ENCODE measurements around the gene HMX3. TPM values are rescaled to one million over a fixed set of nuclear protein-coding genes. Genes with fewer than 3 reads are reported as not detected.

The HMX3 gene
- total RNA-seq: not detected in 2 replicates

DNA sequence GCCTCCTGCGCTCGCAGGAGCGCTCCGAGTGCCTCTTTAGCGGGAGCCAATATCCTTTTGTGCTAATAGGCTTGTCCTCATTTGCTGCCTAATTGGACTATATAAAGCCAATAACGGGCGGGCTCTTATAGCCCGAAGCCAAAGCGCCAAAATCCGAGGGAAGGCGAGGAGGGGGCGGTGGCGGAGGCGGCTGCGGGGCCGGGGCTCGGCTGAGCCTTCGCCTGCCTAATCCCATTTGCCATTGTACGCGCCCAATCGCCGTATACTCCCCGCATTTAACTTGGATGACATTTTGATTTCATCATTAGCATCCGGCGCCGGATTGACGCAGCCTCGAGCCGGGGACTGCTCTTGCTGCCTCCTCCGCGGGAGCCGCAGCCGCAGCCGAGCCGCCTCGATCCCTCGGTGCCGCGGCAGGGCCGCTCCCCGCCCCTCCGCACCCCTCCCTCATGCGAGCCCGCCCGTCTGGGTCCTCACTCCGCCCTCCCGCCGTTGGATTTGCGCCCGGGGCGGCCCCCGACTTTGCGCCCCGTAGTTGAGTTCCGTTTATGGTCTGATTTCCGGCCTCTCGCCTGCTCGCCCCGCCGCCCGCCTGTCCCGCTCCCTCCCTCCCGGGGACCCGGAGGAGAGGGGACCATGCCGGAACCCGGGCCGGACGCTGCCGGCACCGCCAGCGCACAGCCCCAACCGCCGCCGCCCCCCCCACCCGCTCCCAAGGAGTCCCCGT is at the start of gene HMX3:
TSS of gene HMX3 (plus strand) at position 556 of the 727 bp plus-strand sequence. CDS start at position 637, 81 bp downstream.
- DNase-seq (ENCODE audit: low read depth): no peak

GRCh38 chr10:123086281-123086680 is 49.5 kb upstream of the HMX3 start:
- no peak for DNase-seq (ENCODE audit: low read depth)

DNA sequence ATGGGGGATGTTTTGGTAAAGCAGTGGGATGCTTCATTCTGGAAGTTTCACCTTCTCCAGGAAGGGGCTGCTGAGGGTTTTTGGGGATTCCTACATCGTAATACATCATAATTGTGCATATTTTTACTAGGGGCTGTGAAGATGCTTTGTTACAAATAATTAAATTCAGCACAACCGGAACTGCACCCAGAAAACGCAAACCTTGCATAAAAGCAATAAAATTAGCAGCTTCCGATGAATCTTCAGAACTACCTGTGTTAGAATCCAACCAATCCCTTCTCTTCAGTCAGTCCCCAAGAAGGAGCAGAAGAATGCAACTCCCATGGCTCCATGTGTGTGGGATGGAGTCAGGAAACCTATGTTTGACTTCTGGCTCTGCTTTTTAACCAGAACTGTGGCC is 48.4 kb upstream of the HMX3 start:
- DNase-seq (ENCODE audit: low read depth): no peak

- DNase-seq (ENCODE audit: low read depth): no peak
Observed at GRCh38 chr10:123087786-123088185, 48.0 kb upstream of the HMX3 start.

- no peak for DNase-seq (ENCODE audit: low read depth)
Observed at GRCh38 chr10:123092635-123093414, 42.9 kb upstream of the HMX3 start.

DNA sequence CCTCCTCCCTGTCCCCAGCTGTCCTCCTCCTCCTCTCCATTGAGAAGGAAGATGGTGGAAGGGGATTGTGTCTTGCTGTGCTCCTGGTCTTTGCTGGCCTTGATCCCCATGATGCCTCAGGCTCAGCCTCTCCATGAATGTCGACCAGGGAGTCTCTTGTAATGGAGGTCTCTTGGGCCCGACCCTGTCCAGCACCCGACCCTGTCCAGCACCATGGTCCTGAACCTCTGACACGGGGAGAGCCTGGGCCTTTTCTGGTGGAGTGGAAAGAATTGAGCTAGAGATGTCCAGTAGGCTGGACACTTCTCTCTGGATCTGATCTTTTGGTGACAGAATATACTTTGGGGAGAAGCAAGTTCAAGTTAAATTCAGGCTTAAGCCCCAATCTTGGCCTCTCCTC is 42.3 kb upstream of the HMX3 start:
- DNase-seq (ENCODE audit: low read depth): no peak

- DNase-seq (ENCODE audit: low read depth): no peak
Observed at GRCh38 chr10:123096452-123096851, 39.3 kb upstream of the HMX3 start.

- no peak for DNase-seq (ENCODE audit: low read depth)
Observed at GRCh38 chr10:123097039-123097438, 38.7 kb upstream of the HMX3 start.

- no peak for DNase-seq (ENCODE audit: low read depth)
Observed at GRCh38 chr10:123100030-123100762, 35.6 kb upstream of the HMX3 start.

DNA sequence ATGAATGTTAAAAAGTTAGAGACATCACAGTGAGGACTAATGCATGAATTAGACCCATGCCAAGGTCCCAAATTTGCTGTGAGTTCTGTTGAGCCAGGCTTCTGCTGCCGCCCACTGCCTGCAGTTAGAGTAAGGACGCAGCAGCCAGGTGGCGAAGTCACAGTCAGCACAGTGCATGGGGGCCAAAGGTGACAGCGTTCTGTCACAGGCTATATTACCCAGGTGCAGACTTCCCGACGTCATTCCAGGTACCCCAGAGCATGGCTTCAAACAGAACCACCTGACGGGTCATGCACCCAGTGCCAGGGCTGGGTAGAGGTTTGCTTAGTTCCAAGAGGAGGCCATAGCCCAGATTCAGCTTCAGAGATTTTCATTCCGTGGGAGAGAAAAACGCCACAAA is 33.9 kb upstream of the HMX3 start:
- DNase-seq (ENCODE audit: low read depth): no peak

DNA sequence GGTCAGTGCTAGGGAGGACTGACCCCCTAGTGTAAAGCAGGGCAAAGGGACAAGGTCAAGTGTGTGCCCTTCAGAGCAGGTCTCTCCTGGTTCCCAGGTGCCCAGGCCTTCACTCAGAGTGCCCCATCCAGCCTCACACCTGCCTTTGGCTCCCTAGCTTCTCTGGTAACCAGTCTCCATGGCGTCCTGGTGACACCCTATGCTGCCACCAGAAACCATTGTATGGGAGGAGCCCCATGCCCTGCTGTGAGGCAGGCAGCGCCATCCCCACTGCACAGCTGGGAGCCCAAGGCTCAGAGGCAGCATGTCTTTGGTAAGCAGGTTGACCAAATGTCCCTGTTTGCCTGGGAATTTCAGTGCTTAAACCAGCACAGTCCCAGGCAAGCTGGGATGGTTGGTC is 33.1 kb upstream of the HMX3 start:
- DNase-seq (ENCODE audit: low read depth): no peak

DNA sequence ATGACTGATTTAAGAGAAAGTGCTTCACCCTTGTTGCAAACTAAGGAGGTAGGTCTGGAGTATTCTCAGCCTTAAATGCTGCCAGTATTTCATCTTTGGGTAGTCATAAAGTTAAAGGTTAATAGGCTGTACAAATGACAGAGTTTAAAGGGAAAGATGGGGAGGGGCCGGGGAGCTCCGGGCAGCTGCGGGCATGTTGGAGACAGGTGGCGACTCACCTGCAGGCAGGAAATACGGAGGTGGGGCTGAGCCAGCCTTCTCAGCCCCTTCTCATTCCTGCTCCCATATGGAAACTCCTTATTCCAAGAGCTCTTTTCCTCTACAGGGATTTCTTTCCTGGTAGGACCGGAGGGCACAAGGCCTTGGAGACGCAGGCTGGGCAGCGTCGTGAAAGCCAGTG is 31.8 kb upstream of the HMX3 start:
- DNase-seq (ENCODE audit: low read depth): no peak

DNA sequence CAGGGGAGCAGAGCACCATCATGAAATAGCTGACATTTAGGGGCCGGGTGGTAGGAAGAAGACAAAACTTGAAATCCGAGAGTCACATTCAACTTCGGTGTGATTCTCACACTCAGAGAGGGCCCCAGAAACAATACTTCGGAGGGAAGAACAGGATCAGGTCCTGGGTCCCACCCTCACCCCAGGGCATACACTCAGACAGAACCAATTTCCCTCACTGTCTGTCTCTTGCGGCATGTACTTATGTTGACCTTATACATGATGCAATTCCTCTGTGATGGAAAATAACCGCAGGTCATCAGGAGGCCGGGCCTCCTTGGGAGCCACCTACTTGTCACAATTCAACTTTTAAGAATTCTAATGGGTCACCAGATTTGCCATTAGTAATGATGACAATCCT is 26.3 kb upstream of the HMX3 start:
- DNase-seq (ENCODE audit: low read depth): no peak

DNA sequence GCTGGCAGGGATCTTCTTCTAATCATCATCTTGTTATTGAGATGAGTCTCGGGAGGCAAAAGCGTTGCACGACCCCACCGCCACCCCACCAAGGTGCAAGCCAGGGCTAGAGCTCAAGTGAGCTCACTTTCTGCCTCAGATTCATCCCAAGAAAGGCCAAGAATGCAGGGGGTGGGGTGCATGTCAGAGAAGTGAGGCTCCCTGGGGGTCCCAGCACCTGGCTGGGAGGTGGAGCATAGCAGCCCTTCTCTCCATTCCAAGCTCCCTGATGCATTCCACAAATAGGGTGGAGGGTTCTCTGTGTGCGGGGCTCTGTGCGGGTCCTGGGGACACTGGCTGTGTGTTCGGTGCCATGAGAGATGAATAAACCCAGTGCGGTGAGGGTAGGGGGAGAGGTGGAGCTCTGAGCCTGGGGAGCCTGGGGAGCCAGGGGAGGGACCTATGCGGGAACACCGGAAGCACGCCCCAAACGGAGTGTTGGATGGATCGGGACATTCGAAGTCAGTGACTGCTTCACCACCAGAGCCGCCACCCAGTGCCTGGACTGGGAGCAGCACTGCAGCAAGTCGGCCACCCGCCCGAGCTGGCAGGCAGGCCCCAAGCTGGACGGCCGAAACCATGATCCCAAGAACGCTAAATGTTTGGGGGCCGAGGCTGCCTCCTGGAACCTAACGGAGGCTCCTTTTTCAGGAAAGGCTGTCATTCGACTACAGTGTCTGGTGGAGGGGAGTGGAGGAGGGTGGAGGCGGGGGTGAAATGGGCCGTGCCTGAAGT is 17.9 kb upstream of the HMX3 start:
- no peak for DNase-seq (ENCODE audit: low read depth)

DNA sequence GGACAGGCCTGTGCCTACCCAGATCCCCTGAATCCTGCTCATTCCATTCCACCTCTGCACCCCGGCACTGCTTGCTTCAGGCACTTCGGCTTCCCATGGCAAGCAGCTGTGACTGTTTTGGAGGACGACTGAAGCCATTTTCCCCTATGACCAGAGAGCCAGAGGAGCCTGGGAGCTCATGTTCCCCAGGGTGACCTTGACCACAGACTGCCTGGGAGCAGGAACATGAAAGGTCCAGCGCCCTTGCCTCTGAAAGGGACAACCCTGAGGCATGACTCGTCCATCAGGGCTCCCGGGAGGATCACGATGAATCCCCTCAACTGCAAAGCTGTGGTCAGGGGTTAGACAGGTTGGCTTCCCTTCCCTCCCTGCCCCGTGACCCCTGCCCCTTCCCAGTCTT is 16.7 kb upstream of the HMX3 start:
- DNase-seq (ENCODE audit: low read depth): no peak

GRCh38 chr10:123126246-123126645 is 9.5 kb upstream of the HMX3 start:
- DNase-seq (ENCODE audit: low read depth): no peak

- DNase-seq (ENCODE audit: low read depth): no peak
Observed at GRCh38 chr10:123129618-123130271, 6.0 kb upstream of the HMX3 start.

DNA sequence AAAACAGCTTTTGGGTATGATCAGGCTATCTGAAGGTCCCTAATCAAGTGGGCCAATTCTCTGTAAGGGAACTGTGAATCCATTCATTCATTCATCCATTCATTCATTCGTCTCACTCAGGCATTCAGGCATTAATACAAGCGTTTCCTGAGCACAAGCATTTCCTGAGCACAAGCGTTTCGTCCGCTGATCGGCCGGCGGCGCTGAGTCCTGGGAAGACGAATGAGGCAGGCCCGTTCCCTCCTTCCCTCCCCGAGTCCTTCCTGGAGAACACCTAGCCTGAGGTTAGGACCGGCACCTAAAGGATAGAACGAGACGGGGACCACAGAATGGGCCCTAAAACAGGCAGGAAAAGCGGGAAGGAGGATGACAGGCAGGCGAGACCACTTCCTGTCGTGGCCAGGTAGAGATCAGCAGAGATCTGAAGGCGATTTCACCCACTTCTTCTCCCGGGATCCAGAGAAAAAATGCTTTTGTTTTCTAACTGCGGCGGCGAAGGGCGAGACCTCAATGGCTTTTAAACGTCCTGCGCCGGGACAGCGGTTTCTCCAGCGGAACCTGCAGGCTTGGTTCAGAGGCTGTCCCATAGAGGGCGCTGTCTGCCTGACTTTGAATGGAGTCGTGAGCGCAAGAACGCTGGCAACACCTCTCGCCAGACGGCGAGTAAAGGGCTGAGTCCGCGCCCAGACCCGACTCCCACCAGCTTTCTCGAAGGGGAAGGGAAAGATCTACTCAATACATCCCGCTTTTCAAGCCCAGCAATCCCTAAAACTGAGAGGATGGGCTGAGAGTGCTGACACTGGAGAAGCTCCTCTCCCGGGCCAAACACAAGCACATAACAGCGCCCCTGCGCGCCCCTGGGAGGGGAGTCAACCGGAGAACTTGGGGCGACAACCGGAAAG is 2.9 kb upstream of the HMX3 start:
- peak; percentile 61 for DNase-seq (ENCODE audit: low read depth)

GRCh38 chr10:123133541-123134342 is 2.0 kb upstream of the HMX3 start:
- no peak for DNase-seq (ENCODE audit: low read depth)

Measured in renal cortical epithelial cell (primary cell).